HTERT RPE-1 (cell line): ENCODE results near the gene PDCD1LG2.

Experiments used
- in situ Hi-C: fragments of 300-500 bp; cut with MboI; formaldehyde crosslinking; loops from 4 replicates; pipeline ENCODE4 v1.14.3; 2020; ENCODE audit warnings: low sequenced_read_pairs

PDCD1LG2 gene

GRCh38 chr9:5529683-5530221, 19.4 kb downstream of the PDCD1LG2 start:
- in situ Hi-C loops: no loop called here

GRCh38 chr9:5531101-5531882, 21.0 kb downstream of the PDCD1LG2 start:
- in situ Hi-C loops: no loop called here

GRCh38 chr9:5532306-5532705, 22.0 kb downstream of the PDCD1LG2 start:
- in situ Hi-C loops: no loop called here

- in situ Hi-C loops: no loop called here
Measured at GRCh38 chr9:5532790-5533189, 22.5 kb downstream of the PDCD1LG2 start.

- in situ Hi-C loops: no loop called here
Measured at GRCh38 chr9:5536684-5537083, 26.4 kb downstream of the PDCD1LG2 start.

- in situ Hi-C loops: no loop called here
Measured at GRCh38 chr9:5543875-5544702, 33.8 kb downstream of the PDCD1LG2 start.

- in situ Hi-C loops: no loop called here
Measured at GRCh38 chr9:5549658-5550650, 39.6 kb downstream of the PDCD1LG2 start.

GRCh38 chr9:5551368-5552150, 41.2 kb downstream of the PDCD1LG2 start:
- in situ Hi-C loops: no loop called here

- in situ Hi-C loops: no loop called here
Measured at GRCh38 chr9:5552301-5552700, 42.0 kb downstream of the PDCD1LG2 start.

GRCh38 chr9:5553211-5553610, 42.9 kb downstream of the PDCD1LG2 start:
- in situ Hi-C loops: no loop called here

- in situ Hi-C loops: no loop called here
Measured at GRCh38 chr9:5554254-5554653, 43.9 kb downstream of the PDCD1LG2 start.

GRCh38 chr9:5556101-5556705, 45.9 kb downstream of the PDCD1LG2 start:
- in situ Hi-C loops: no loop called here

GRCh38 chr9:5557606-5558587, 47.6 kb downstream of the PDCD1LG2 start:
- in situ Hi-C loops: no loop called here

- in situ Hi-C loops: no loop called here
Measured at GRCh38 chr9:5559659-5560058, 49.3 kb downstream of the PDCD1LG2 start.

GRCh38 chr9:5560443-5561100, 50.2 kb downstream of the PDCD1LG2 start:
- in situ Hi-C loops: no loop called here

- in situ Hi-C loops: no loop called here
Measured at GRCh38 chr9:5561828-5562488, 51.6 kb downstream of the PDCD1LG2 start.

- in situ Hi-C loops: no loop called here
Measured at GRCh38 chr9:5562806-5563416, 52.6 kb downstream of the PDCD1LG2 start.
